ENCODE measurements around the gene SCAF4. TPM values are rescaled to one million over a fixed set of nuclear protein-coding genes. Genes with fewer than 3 reads are reported as not detected.
"Not testable (repeated sequence)": the region's sequence is repeated elsewhere in the genome, so short reads cannot be mapped to it uniquely, and the experiment has no call there.

Gene SCAF4
- total RNA-seq, 4 donors from 2014 or later = 8.3 to 18.1 (median 15.0) TPM

DNA sequence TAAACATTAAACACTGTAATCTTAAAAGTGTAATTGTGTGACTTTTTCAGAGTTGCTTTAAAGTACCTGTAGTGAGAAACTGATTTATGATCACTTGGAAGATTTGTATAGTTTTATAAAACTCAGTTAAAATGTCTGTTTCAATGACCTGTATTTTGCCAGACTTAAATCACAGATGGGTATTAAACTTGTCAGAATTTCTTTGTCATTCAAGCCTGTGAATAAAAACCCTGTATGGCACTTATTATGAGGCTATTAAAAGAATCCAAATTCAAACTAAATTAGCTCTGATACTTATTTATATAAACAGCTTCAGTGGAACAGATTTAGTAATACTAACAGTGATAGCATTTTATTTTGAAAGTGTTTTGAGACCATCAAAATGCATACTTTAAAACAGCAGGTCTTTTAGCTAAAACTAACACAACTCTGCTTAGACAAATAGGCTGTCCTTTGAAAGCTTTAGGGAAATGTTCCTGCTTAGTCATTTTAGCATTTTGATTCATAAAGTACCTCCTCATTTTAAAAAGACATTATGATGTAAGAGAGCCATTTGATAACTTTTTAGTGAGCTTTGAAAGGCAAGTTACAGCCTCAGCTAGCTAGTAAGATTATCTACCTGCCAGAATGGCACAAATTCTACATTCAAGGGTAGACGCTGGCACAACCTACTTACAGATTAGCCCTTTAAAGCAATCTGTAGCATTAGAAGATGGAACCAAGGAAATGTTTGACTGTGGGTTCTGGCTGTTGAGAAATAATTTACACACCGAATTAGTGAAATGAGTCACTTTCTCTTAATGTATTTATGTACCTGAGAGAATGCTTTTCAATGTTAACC is 63.0 kb downstream of the SCAF4 start:
- DNase-seq = no peak
- intact Hi-C loops (cut with DNase I) = no loop called here
- peaks cover 3 to 84% (median 4%) of the 10 kb centered on the region in 3 donors for H3K36me3 ChIP-seq
- peaks cover 6 to 62% (median 44%) of the 10 kb centered on the region in 3 donors for H3K4me1 ChIP-seq
- H3K27ac ChIP-seq = peak overlapping the region; percentile 30 to 59 (median 38)
- TF ChIP-seq POLR2A (IDR thresholded peaks at IDR 0.05) = no peak
- TF ChIP-seq, protein P1, sequence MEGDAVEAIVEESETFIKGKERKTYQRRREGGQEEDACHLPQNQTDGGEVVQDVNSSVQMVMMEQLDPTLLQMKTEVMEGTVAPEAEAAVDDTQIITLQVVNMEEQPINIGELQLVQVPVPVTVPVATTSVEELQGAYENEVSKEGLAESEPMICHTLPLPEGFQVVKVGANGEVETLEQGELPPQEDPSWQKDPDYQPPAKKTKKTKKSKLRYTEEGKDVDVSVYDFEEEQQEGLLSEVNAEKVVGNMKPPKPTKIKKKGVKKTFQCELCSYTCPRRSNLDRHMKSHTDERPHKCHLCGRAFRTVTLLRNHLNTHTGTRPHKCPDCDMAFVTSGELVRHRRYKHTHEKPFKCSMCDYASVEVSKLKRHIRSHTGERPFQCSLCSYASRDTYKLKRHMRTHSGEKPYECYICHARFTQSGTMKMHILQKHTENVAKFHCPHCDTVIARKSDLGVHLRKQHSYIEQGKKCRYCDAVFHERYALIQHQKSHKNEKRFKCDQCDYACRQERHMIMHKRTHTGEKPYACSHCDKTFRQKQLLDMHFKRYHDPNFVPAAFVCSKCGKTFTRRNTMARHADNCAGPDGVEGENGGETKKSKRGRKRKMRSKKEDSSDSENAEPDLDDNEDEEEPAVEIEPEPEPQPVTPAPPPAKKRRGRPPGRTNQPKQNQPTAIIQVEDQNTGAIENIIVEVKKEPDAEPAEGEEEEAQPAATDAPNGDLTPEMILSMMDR (IDR thresholded peaks at IDR 0.05) = no peak
- WGBS, 2 donors = 24 to 45% methylated on average over 2 of the region's 2 CpGs
- no peaks in the 10 kb centered on the region for H3K9me3 ChIP-seq
- no peaks in the 10 kb centered on the region for H3K27me3 ChIP-seq
- H3K4me3 ChIP-seq = no peak overlapping the region

DNA sequence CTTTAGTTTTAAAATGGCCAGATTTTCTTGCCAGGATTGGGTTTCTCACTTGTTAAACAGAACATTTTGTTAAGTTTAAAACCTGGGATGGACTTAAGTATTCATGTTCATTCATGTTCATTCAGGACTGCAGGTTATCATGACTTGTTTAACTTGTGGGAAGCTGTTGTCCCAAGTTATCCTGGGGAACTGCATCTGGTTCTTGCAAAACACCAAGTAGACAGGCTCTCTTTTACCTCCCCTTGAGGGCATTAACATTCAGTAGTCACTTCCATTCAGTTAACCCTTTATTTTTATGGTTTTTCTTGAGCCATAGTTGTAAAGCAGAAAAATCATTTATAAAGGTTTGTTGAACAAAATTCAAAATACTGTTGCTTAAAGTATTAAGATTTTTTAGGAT is 64.3 kb downstream of the SCAF4 start:
- H3K27ac ChIP-seq = peak overlapping the region in 3 of 4 donors; percentile 30 to 59 (median 42)
- no peaks in the 10 kb centered on the region for H3K9me3 ChIP-seq
- no peak for TF ChIP-seq POLR2A (IDR thresholded peaks at IDR 0.05)
- TF ChIP-seq, protein P1 (IDR thresholded peaks at IDR 0.05) = no peak
- no peak overlapping the region for H3K4me3 ChIP-seq
- peaks cover 3 to 95% (median 4%) of the 10 kb centered on the region in 3 donors for H3K36me3 ChIP-seq
- H3K4me1 ChIP-seq = peaks cover 6 to 74% (median 52%) of the 10 kb centered on the region in 3 donors
- no peak for DNase-seq
- intact Hi-C loops (cut with DNase I) = no loop called here
- no peaks in the 10 kb centered on the region for H3K27me3 ChIP-seq

DNA sequence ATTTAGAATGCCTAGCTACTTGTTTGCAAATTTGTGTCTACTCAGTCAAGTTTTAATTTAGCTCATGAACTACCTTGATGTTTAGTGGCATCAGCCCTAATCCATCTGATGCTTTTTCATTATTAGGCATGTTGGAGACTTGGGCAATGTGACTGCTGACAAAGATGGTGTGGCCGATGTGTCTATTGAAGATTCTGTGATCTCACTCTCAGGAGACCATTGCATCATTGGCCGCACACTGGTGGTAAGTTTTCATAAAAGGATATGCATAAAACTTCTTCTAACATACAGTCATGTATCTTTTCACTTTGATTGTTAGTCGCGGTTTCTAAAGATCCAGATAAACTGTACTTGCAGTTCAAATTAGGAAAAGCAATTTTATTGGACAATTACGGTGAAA is 64.8 kb downstream of the SCAF4 start:
- Histone ChIP-seq H3K4me3 (no peak overlapping the region), H3K9me3 (no peaks in the 10 kb centered on the region), H3K27me3 (no peaks in the 10 kb centered on the region), H3K27ac (peak overlapping the region in 2 of 4 donors; percentile 42 to 59), H3K4me1 (peaks cover 6 to 79% (median 57%) of the 10 kb centered on the region in 3 donors), H3K36me3 (peaks cover 3 to 92% (median 4%) of the 10 kb centered on the region in 3 donors)
- WGBS, 2 donors = 47 to 57% methylated on average over 5 of the region's 5 CpGs
- intact Hi-C loops (cut with DNase I) = no loop called here
- DNase-seq = no peak
- TF ChIP-seq POLR2A (IDR thresholded peaks at IDR 0.05) = no peak
- TF ChIP-seq, protein P1 (IDR thresholded peaks at IDR 0.05) = no peak

DNA sequence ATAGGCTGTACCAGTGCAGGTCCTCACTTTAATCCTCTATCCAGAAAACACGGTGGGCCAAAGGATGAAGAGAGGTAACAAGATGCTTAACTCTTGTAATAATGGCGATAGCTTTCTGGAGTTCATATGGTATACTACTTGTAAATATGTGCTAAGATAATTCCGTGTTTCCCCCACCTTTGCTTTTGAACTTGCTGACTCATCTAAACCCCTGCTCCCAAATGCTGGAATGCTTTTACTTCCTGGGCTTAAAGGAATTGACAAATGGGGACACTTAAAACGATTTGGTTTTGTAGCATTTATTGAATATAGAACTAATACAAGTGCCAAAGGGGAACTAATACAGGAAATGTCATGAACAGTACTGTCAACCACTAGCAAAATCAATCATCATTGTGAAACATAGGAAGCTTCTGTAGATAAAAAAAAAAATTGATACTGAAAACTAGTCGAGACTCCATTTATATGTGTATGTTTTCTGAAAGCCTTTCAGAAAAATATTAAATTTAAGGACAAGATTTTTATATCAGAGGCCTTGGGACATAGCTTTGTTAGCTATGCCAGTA is 65.4 kb downstream of the SCAF4 start:
- Histone ChIP-seq H3K4me1 (peaks cover 6 to 85% (median 63%) of the 10 kb centered on the region in 3 donors), H3K9me3 (no peaks in the 10 kb centered on the region), H3K27ac (peak overlapping the region in 2 of 4 donors; percentile 42 to 59)

DNA sequence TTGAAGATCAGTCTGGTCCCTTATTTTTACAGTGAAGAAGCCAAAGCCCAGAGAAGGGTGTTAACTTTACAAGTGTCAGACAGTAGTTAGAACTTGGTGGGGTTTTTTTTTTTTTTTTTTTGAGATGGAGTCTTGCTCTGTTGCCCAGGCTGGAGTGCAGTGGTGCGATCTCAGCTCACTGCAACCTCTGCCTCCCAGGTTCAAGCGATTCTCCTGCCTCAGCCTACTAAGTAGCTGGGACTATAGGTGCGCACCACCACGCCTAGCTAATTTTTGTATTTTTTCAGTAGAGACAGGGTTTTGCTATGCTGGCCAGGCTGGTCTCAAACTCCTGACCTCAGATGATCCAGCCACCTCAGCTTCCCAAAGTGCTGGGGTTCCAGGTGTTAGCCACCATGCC is 66.0 kb downstream of the SCAF4 start:
- intact Hi-C loops (cut with DNase I); DNase-seq; H3K9me3 ChIP-seq; H3K27me3 ChIP-seq; H3K4me3 ChIP-seq: not testable (repeated sequence)
- Histone ChIP-seq H3K36me3 (peaks cover 0 to 89% (median 3%) of the 10 kb centered on the region in 3 donors), H3K4me1 (peaks cover 6 to 92% (median 67%) of the 10 kb centered on the region in 3 donors), H3K27ac (peak overlapping the region in 1 of 4 donors; percentile 42)
- 100% methylated on average over 3 to 4 of the region's 4 CpGs for WGBS, 2 donors

More for the DNA sequence above, 65.4 kb downstream of the SCAF4 start:
- Histone ChIP-seq H3K4me3 (no peak overlapping the region), H3K27me3 (no peaks in the 10 kb centered on the region), H3K36me3 (peaks cover 0 to 92% (median 3%) of the 10 kb centered on the region in 3 donors)
- 36 to 52% methylated on average over 5 of the region's 5 CpGs for WGBS, 2 donors
- intact Hi-C loops (cut with DNase I) = no loop called here
- no peak for TF ChIP-seq POLR2A (IDR thresholded peaks at IDR 0.05)
- TF ChIP-seq, protein P1 (IDR thresholded peaks at IDR 0.05) = no peak
- DNase-seq = no peak

Measured in esophagus squamous epithelium (tissue), 5 donors.